ENCODE data around the gene COL13A1.

COL13A1 gene

DNA sequence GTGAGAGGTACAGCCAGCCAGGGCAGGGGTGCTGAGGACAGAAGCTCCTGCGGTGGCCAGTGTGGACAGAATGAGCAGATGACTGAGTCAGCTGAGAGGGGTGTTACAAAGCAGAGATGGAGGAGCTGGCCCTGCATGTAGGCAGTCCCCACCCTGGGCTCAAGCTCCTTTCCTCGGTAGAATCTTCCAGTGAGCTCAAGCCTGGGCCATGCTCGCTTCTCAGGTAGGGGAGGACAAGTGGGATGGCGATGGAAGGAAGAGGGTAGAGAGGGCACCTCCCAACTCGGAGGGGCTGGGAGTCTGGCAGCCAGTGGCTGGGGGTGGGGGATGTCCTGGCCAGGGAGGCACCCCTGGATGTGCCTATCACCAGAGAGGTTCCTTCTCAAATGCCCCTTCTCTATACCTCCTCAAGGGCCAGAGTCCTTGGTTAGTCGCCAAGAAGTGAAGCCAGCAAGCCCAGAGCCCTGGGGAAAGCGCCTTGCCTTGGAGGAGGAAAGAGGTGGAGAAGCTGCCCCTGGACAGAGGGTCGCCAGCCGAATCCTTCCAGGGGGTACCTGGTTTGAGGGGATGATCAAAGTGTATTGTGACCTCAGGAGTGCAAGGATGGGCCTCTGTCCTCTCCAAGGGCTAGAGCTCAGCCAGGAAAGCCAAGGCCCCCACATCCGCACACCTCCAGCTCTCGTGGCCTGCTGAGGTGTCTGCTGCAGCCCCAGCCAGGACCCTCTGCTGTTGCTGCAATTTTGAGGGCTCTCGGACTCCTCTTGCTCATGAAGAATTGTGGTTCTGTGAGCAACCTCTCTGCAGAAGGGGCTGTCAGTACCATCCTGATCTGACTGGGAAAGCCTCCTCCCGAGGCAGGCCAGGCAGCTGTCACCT lies 162.4 kb downstream of the COL13A1 start:
- DNase-seq (ENCODE audit: low spot score): no peak

DNA sequence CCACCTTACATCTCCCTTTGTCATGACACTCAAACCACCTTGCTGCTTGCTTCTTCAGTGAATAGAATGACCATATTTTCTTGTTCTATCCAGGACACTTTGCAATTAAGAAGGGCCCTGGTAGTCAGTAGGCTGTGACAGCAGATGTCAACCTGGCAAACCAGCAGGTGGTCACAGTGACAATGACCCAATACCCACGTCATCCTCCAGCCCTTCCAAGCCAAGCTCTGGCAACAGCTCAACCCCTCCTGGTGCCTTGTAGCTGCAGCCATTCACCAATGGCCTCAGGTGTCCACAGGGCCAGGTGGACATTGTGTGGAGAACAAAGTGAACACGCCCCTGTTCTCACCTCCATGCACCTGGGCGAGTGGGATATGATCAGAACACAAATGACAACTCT lies 163.4 kb downstream of the COL13A1 start:
- DNase-seq (ENCODE audit: low spot score): no peak

DNA sequence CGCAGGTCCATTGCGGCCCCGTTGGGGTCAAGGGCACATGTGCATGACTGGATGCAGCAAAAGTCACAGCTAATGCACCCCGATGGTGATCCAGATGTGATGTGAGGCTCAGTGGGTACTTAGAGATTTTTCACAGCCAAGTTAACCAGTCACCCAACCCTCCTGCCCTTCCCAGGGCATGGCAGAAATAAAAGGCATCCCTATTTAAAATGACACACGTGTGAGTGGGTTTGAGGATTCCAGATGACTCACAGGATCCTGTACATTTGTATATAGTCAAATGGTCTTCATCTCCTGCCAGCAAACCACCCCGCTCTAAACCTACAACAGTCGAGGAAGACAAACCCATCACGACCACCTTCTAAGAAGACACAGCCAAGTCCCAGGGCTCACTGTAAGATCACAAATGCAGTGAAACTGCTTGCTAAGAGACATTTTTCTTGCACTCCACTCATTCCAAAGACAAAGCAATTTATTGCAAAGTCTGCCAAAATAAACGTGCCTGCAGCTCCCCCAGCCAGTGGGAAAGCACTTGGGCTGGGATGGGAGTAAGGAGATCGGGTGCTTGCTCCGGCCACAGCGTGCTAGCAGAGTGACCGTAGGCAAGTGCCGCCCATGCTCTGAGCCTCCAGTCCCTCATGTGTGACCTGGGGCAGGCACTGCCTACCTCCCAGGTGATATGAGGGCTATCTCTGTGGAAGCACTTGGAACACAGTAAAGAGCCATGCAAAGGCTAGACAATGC lies 164.4 kb downstream of the COL13A1 start:
- DNase-seq (ENCODE audit: low spot score): no peak

DNA sequence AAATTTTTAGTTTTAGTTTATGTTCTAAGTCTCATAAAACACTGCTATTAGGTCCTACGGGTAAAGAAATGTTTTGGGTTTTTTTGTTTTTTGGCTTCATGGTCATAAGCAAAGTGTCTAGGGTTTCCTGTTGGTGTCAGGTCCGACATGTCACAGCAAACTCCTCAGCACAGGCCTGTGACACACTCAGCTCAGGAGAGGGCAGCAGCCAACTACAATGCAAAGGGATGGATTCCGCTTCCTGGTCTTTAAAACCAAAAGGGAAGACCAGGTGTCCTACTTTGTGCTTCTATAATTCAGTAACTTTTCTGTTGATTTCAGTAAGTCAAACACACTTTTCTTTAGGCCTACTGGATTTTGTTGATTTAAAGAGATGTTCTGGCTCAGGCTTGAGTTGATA lies 167.1 kb downstream of the COL13A1 start:
- no peak for DNase-seq (ENCODE audit: low spot score)

DNA sequence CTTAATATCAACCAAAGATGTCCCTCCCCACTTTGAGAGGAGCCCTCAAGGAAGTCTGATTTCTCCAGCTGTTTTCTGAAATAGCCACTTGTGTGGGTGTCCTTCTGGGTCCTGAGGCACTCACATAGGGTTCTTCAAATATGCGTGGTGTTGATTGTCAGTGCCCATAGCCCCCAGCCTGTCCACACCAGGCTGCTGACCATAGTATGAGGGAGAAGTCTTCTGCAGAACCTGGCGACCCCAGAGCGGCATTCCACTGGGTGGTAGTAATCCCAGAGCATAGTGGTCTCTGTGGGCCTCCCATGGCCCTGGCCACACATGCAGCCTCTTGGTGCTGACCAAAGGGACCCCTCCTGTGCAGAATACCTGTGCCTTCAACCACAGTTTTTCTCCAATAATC lies 168.3 kb downstream of the COL13A1 start:
- no peak for DNase-seq (ENCODE audit: low spot score)

DNA sequence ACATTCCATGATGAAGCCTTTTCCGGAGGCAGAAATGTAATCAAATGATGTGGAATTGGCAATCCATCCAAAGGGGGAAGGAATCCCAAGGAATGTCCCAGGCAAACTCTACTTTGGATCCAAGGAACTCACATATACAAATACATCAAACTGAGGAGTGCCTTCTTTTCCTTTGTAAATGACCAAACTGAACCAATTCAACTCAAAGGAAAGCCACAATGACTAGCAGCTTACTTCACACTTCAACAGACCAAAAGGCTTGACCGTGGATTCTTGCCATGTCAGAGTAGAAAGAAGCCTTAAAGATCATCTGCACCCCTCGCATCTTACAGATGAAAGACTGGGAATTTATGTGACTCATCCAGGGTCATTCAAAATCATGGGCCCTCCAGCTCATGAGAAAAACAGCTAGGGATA lies 171.3 kb downstream of the COL13A1 start:
- DNase-seq (ENCODE audit: low spot score): no peak

DNA sequence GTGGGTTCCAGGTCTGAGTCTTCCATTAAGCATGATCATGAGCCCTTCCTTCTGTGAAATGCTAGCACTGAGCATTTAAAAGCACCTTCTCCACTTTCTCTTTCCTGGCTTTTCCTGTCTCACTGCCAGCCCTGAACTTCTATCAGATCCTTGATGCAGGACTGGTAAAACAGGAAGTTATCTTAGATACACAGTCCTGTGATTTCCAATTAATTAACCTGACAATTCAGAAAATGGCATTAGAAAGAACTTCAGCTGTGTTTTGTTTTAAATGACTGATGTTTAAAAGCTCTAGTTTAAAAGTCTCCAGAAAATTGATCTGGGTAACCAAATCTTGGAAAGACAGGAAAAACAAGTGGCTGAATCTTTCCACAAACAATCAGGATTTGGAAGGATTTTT lies 172.0 kb downstream of the COL13A1 start:
- no peak for DNase-seq (ENCODE audit: low spot score)

DNA sequence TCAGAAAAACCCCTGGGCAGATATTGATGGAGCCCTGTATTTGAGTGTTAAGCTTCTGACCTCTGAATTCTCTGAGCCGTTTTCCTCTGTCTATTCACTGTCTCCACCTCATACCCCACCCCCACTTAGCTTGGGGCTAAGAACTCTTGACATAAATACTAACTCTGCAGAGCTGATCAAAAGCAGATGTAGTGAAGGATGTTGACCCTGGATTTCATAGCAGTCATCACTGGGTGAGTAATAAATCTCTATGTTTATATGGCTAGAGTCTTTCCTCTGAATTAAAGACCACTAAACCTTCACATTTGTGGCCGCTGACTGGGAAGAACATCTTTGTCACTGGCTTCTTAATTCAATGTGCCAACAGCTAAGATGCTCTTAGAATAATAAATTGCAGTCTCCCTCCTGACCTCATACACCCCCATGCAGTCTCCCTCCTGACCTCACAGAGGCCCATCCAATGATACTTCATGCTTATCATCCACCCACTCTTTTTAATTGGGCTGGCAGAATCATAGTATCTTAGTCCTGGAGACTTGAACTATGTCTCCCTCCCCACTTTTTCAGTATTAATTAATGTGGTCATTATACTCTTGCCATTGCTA lies 172.9 kb downstream of the COL13A1 start:
- DNase-seq (ENCODE audit: low spot score): no peak

DNA sequence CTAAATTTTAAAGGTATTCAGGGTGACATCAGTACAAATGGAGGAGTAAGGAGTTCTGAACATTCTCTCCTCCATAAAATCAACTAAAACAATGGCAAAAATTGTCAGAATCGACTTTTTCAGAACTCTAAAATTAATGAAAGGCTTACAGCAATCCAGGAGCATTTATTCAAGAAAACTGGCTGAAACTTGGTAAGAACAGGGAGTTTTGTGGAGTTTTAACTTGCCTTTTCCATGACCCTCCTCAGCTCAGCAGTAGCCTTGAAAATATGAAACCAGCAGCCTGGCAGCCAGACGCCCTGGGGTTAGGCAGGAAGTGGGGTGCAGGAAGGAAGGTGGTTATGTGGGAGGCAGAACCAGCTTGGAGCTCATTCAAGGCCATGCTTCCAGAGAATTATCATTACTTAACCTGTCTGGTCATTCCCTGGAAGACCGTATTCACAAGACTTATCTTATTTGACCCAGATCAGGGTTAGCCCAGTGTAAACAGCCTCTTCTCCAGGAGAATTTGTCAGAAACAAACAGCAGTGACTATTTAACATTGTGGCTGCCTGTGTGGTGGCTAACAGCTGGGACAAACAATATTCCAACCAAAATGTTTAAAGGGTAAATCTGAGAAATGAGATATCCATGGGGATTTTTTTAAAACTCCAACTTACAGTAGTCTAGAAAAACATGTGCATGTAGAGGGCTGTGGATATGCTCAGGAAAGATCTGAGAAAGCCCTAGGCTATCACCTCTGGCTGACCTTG lies 175.3 kb downstream of the COL13A1 start:
- no peak for DNase-seq (ENCODE audit: low spot score)

DNA sequence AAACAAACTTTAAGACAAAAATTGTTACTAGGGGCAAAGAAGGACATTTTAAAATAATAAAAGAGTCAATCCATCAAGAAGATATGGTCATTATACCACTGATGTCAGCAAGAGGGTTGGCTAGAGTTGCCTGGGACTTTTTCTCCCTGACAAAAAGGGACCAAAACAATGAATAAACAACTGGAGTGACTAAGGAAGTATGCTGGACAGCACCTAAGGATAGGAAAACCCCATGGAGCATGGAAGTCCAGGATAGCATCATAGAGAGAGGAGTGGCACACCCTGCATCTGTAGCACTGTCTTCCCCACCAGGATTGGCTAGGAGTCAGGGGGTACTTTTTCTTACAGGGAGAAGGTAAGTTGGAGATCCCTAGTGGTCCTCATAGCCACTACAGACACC lies 177.5 kb downstream of the COL13A1 start:
- DNase-seq (ENCODE audit: low spot score): no peak

DNA sequence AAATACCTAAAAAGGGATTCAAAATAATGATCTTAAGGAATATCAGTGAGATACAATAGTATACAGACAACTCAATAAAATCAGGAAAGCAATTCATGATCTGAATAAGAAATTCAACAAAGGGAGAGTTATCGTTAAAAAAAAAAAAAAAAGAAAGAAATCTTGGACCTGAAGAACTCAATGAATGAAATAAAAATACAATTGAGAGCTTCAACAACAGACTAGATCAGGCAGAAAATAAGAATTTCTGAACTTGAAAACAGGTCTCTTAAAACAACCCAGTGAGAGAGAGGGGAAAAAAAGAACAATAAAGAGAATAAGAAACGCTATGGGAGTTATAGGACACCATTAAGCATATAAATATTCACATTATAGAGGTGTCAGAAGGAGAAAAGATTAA lies 179.0 kb downstream of the COL13A1 start:
- no peak for DNase-seq (ENCODE audit: low spot score)

DNA sequence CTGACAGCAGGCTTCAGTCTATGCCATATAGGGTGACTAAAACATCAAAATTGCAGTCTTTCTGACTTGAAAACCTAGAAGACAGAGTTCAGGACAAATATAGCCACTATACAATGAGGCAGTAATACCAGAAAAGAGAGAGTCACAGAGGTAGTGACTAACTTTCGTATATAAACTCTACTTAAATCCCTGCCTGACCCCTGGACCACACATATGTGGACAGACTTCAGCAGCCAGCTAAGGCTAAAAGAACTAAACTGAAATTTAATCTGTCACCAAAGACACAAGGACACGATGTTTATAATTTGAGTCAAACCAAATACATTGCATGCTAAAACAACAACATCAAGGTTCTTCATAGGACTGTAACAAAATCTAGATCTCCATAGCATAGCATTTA lies 186.4 kb downstream of the COL13A1 start:
- no peak for DNase-seq (ENCODE audit: low spot score)

DNA sequence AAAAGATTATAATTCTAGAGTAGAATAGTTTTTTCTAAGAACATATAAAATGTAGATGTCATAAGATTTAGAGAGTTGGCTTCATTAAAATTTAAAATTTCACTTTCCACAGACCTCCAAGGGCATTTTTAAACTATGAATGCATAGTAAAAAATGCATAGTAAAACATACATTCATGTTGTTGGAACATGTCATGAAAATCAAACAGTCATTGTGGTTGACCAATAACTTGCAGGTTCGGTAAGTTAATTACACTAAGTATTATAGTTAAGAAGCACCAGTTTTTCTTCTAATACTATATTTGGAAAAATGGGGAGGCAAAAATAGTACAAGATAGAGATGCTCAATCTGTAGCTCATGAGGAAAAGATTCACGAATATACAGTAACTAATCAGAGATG lies 189.4 kb downstream of the COL13A1 start:
- DNase-seq (ENCODE audit: low spot score): no peak

DNA sequence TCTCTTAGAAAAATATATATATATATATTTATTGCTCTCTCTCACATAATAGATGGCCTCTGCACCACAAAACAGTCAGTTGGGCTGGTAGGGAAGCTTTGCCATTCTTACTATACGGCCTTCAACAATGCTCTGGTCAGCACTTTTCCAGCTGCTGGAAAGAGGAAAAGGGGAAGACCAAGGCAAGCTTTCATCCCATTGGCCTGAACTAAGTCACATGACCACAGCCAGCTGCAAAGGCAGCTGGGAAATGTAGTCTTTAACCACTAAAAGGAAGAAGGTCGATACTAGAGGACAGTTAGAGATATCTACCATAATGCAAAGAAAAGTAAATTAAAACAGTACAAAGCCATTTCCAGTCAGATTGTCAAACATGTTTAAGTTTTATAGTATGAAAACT lies 192.6 kb downstream of the COL13A1 start:
- DNase-seq (ENCODE audit: low spot score): peak; percentile 47

DNA sequence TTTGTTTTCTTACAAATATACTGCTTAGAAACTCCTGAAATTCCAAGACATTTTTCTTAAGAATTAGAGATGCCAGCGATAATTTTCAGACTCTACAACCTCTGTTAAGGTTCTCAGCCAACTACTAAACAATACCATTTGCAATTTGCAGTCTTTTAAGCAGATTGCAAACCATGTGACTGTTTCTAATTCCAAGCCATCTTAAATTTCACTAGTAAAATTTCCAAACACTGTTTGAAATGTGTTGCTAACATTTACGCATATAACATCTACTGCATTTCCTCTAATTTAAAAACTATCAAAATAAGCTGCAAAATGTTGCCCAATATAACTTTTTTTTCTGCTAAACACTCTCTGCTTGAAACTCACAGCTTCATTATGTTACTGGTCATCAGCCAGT lies 194.9 kb downstream of the COL13A1 start:
- DNase-seq (ENCODE audit: low spot score): no peak

DNA sequence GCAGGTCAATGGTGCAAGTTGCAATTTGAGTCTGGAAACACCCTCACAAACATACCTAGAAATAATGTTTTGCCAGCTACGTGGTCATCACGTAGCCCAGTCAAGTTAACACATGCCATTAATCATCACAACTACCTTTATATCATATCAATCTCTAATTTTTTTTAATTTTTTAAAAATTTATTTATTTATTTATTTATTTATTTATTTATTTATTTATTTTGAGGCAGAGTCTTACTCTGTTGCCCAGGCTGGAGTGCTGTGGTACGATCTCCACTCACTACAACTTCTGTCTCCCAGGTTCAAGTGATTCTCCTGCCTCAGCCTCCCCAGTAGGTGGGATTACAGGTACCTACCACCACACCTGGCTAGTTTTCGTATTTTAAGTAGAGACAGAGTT lies 198.6 kb downstream of the COL13A1 start:
- no peak for DNase-seq (ENCODE audit: low spot score)

DNA sequence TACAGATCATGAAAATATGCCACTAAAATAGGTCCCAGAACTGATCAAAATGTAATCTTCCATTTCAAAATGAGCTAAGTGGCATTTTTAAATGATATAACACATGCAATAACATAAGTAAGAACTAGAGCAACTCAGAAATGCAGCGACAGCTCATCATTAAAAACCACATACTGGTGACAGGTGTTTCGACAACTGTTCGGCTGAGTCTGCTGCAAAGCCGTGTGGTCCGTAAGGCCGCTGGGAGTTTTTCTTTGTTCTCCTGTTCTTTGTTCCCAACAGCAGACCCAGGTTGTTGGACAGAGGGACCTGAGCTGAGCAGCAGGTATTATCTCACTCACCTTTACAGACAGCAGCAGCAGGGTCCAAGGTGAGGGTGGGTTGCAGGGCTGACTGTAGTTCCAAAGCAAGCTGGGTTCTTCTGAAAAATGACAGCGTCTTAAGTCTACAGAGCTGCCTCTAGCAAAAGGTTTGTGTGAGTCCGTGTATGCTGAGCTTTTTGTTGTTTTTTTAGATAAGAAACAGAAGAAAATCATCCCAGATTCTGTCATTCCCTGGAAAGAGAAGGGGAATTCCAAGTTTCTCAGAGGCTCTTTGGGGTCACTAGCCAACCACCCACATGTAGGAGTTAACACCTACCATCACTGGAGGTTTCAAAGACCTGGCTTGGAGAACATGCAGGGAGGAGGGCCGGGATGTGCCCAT lies 205.6 kb downstream of the COL13A1 start:
- no peak for DNase-seq (ENCODE audit: low spot score)
